ENCODE results near the gene ARVCF. TPM values are rescaled to one million over a fixed set of nuclear protein-coding genes. Genes with fewer than 3 reads are reported as not detected.

Gene ARVCF
- total and polyA plus RNA-seq, 2 experiments from 2014 or later = 1.1 to 4.0 TPM

DNA sequence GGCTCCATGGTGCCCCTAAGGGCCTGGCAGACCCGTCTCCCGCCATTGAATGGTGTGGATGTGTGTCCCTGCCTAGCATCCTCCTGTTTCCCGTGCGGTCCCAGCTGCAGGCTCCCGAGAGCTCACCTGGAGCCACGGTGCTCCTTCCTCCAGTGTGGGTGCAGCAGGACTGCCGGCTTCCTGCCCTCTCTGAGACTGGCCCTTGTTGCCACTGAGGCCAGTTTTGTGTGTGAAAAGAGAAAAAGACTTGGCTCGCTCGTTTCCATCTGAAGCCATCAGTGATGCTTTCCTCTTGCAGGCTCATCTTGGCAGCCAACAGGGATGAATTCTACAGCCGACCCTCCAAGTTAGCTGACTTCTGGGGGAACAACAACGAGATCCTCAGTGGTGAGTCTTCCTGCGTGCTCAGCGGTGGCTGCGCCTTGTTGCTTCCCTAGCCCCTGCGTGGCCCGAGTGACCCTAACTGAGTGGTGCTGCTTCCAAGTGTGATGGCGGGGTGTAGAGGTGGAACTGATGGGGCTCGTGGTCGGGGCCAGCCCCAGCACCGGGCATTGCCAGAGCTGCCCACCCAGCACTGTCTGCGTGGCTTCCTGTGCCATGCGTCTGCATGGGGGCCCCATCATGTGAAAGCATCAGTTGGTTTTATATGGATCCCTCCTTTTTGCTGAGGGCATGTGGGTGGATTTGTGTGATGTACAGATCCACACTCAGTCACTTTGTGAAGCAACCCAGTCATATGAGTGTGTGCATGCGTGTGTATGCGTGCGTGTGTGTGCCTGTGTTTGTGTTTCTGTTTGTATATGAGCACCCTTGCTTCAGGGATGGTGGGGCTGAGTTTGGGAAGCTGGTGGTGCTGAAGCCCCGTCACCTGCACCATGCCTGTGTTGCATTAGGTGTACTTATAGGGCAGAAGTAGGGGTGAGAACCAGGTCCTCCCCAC is 26.7 kb upstream of the ARVCF start:
- no peaks in the 10 kb centered on the region for H3F3A ChIP-seq (ENCODE audit: insufficient read depth)
- no peaks in the 10 kb centered on the region for H4K20me1 ChIP-seq (ENCODE audit: insufficient read depth)
- no peak overlapping the region for H3K4me2 ChIP-seq (ENCODE audit: unreplicated experiment)
- H3K79me2 ChIP-seq (ENCODE audit: insufficient read depth) = peaks cover 7% of the 10 kb centered on the region; the same call in 1 of the 2 replicates
- no peak overlapping the region for H3K4me3 ChIP-seq
- WGBS, 2 experiments (ENCODE audit: low coverage in 1 of 2, low lambda C conversion rate in 2 of 2, missing lambda C conversion rate in 2 of 2) = 93 to 95% methylated on average over 26 of the region's 26 CpGs
- H2AFZ ChIP-seq = no peak overlapping the region
- DNase-seq = no peak
- no peaks in the 10 kb centered on the region for H3K27me3 ChIP-seq (replicated peaks; ENCODE audit: insufficient read depth)
- H3K36me3 ChIP-seq (ENCODE audit: low read depth) = peaks cover 7% of the 10 kb centered on the region; the same call in 1 of the 2 replicates
- H3K9me3 ChIP-seq (ENCODE audit: low read depth) = no peaks in the 10 kb centered on the region
- no peaks in the 10 kb centered on the region for H3K4me1 ChIP-seq (ENCODE audit: insufficient read depth)
- in situ Hi-C loops (cut with MboI) = no loop called here
- H3K27ac ChIP-seq = no peak overlapping the region
- no peak for TF ChIP-seq EZH2 (IDR thresholded peaks at IDR 0.05; ENCODE audit: insufficient read depth, poor library complexity, severe bottlenecking)
- TF ChIP-seq EZH2phosphoT487 (IDR thresholded peaks at IDR 0.05; ENCODE audit: insufficient read depth, low read depth) = no peak
- H3K9me2 ChIP-seq (ENCODE audit: insufficient read depth) = no peaks in the 10 kb centered on the region
- no peak overlapping the region for H3K9ac ChIP-seq

DNA sequence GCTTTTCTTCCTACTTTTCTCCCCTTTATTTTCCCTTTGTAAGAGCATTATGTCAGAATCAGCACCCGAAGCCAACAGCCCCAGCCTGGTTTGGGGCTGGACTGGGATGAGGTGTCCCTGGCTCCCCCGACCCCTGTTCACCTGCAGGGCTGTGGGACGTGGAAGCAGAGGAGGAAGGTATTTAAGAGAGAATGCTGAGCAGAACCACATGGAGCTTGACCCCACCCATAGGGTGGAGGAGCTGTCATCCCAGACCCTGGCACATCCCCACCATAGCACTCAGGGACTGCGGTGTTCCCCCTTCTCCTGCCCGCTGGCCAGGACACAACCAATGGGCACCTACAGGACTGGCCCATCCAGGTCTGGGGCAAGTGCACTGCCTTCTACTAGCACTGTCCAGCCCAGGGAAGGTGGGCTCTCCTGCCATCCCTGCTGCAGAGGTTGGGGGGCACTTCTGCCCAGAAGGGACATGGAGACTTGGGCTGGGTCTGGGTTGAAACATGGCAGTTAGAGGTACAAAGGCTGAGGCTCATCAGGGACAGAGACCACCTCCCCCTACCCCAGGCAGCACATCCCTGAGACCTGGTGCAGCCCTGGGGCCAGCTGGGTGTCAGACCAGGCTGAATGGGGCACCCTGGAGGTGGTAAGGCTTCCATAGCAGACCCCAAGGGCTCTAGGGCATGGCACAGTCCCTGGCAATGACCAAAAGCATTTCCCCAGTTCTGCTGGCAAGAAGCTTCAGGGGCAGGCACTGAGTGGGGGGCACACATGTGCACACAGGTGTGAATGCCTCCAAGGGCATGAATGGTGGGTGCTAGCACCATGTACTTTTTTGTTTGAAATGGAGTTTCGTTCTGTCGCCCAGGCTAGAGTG is 23.9 kb upstream of the ARVCF start:
- WGBS, 2 experiments (ENCODE audit: low coverage in 1 of 2, low lambda C conversion rate in 2 of 2, missing lambda C conversion rate in 2 of 2) = 79% methylated on average over 7 of the region's 7 CpGs
- Histone ChIP-seq H3K4me2 (ENCODE audit: unreplicated experiment) (no peak overlapping the region), H3K36me3 (ENCODE audit: low read depth) (no peaks in the 10 kb centered on the region), H3F3A (ENCODE audit: insufficient read depth) (no peaks in the 10 kb centered on the region), H3K27ac (no peak overlapping the region), H3K9me3 (ENCODE audit: low read depth) (no peaks in the 10 kb centered on the region), H4K20me1 (ENCODE audit: insufficient read depth) (no peaks in the 10 kb centered on the region), H3K9me2 (ENCODE audit: insufficient read depth) (no peaks in the 10 kb centered on the region), H3K9ac (no peak overlapping the region), H3K4me3 (no peak overlapping the region), H3K27me3 (replicated peaks; ENCODE audit: insufficient read depth) (no peaks in the 10 kb centered on the region), H3K79me2 (ENCODE audit: insufficient read depth) (peaks cover 6% of the 10 kb centered on the region; the same call in 1 of the 2 replicates), H3K4me1 (ENCODE audit: insufficient read depth) (no peaks in the 10 kb centered on the region), H2AFZ (no peak overlapping the region)
- DNase-seq = no peak
- TF ChIP-seq EZH2 (IDR thresholded peaks at IDR 0.05; ENCODE audit: insufficient read depth, poor library complexity, severe bottlenecking) (no peak), EZH2phosphoT487 (IDR thresholded peaks at IDR 0.05; ENCODE audit: insufficient read depth, low read depth) (no peak)
- in situ Hi-C loops (cut with MboI) = no loop called here

DNA sequence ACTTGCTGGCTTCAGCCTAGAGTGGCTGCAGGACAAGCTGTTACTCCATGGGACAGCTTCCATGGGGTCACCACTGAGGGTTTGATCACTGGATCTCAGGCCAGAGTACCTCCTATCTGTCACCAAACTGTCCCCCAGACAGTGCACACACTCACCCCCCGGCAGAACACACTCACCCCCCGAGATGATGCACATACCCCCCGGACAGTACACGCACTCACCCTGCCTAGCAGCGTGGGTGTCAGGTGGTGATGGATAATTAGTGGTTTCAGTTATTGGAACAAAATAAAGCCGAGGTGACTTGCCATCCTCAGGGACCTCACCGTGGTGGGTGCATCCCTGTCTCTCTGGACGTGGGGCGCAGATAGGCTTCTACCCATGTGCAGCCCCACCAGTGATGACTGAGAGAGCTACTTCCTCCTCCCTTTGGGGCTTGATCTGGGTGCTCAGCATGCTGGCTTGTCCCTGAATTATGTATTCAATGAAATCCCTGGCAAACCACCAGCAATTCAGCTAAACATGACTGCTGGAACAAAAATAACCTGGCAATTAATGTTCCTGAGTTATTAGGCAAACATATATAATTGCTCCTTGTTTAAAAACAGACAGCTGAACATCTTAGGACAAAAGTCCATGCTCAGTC is 23.2 kb upstream of the ARVCF start:
- Histone ChIP-seq H3F3A (ENCODE audit: insufficient read depth) (no peaks in the 10 kb centered on the region), H3K9me3 (ENCODE audit: low read depth) (no peaks in the 10 kb centered on the region), H3K4me3 (no peak overlapping the region), H3K79me2 (ENCODE audit: insufficient read depth) (peaks cover 13% of the 10 kb centered on the region), H4K20me1 (ENCODE audit: insufficient read depth) (no peaks in the 10 kb centered on the region), H3K4me1 (ENCODE audit: insufficient read depth) (no peaks in the 10 kb centered on the region), H3K36me3 (ENCODE audit: low read depth) (no peaks in the 10 kb centered on the region), H2AFZ (no peak overlapping the region), H3K27ac (no peak overlapping the region), H3K27me3 (replicated peaks; ENCODE audit: insufficient read depth) (no peaks in the 10 kb centered on the region), H3K4me2 (ENCODE audit: unreplicated experiment) (no peak overlapping the region), H3K9me2 (ENCODE audit: insufficient read depth) (no peaks in the 10 kb centered on the region), H3K9ac (no peak overlapping the region)
- TF ChIP-seq EZH2phosphoT487 (IDR thresholded peaks at IDR 0.05; ENCODE audit: insufficient read depth, low read depth) = no peak
- no peak for TF ChIP-seq EZH2 (IDR thresholded peaks at IDR 0.05; ENCODE audit: insufficient read depth, poor library complexity, severe bottlenecking)
- in situ Hi-C loops (cut with MboI) = no loop called here
- DNase-seq = no peak
- WGBS, 2 experiments (ENCODE audit: low coverage in 1 of 2, low lambda C conversion rate in 2 of 2, missing lambda C conversion rate in 2 of 2) = 91 to 93% methylated on average over 7 to 9 of the region's 9 CpGs

DNA sequence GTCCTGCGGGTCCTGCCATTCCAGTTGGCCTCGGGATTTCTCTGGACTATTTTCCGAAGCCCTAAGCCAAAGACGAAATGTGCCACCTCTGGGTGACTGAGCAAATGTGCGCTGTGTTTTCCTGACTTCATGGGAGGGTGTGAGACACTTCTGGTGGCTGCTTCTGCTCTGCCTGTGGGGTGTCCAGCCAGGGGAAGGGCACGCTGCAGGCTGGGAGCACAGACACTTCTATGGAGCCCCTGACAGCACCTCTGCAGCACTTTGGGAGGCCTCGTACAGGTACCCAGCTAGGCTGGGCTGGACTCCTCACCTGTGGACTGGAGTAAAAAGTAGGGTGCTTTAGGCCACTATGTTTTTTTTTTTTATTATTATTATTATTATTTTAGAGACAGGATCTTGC is 22.0 kb upstream of the ARVCF start:
- Histone ChIP-seq H3K36me3 (ENCODE audit: low read depth) (no peaks in the 10 kb centered on the region), H3K79me2 (ENCODE audit: insufficient read depth) (peaks cover 20% of the 10 kb centered on the region), H3K9ac (no peak overlapping the region), H3K9me3 (ENCODE audit: low read depth) (no peaks in the 10 kb centered on the region), H3K4me1 (ENCODE audit: insufficient read depth) (no peaks in the 10 kb centered on the region), H2AFZ (no peak overlapping the region), H3K4me2 (ENCODE audit: unreplicated experiment) (no peak overlapping the region), H3K27me3 (replicated peaks; ENCODE audit: insufficient read depth) (no peaks in the 10 kb centered on the region), H3K9me2 (ENCODE audit: insufficient read depth) (no peaks in the 10 kb centered on the region), H4K20me1 (ENCODE audit: insufficient read depth) (no peaks in the 10 kb centered on the region), H3K27ac (no peak overlapping the region), H3K4me3 (no peak overlapping the region), H3F3A (ENCODE audit: insufficient read depth) (no peaks in the 10 kb centered on the region)
- in situ Hi-C loops (cut with MboI) = no loop called here
- 92 to 95% methylated on average over 7 of the region's 7 CpGs for WGBS, 2 experiments (ENCODE audit: low coverage in 1 of 2, low lambda C conversion rate in 2 of 2, missing lambda C conversion rate in 2 of 2)
- TF ChIP-seq EZH2phosphoT487 (IDR thresholded peaks at IDR 0.05; ENCODE audit: insufficient read depth, low read depth) (no peak), EZH2 (IDR thresholded peaks at IDR 0.05; ENCODE audit: insufficient read depth, poor library complexity, severe bottlenecking) (no peak)
- no peak for DNase-seq
